Measurements from ENCODE around the gene RANBP10. TPM values are rescaled to one million over a fixed set of nuclear protein-coding genes. Genes with fewer than 3 reads are reported as not detected.

The RANBP10 gene
- total and polyA plus RNA-seq, 2 donors (not counting 3 experiments of a cell fraction or from before 2014, with no cell fraction given), result 25.6 to 28.8 TPM

DNA sequence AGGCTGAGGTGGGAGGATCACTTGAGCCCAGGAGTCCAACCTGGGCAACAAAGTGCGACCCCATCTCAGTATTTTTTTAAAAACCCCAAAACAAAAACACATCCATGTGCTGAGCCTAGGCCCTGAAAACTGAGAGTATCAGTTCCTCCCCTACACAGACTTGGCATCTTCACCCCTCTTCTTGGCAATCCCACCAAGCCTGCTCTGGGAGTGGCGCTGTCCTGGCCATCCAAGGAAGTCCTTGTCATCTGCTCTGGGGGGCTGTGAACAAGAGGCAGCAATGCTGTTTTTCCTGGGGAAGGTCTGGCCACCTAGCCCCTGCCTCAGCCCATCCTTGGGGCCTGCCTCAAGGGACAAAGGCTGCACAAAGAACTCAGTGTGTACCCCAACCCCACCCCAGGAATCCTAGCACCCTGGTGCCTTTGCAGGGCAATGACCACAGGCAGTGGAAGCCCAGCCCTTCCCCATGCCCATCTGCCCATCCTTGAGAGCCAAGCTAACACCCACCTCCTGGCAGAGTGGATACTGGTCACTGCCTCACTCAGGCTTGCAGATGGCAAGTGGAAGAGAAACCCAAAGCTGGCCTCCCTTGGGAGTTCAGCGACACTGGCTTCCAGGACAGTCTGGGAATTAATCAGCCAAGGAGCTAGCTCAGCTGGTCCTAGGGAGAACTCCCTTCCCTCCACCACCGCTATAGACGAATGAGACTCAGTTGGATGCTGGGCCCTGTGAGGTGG, 72.5 kb downstream of the RANBP10 start:
- H3K9me1 ChIP-seq (replicated peaks; ENCODE audit: control insufficient read depth, extremely low read depth, insufficient read depth, low read length), result no peaks in the 10 kb centered on the region
- no peak overlapping the region for H3K27ac ChIP-seq (ENCODE audit: insufficient read depth, low read depth, low read length)
- DNase-seq (ENCODE audit: low read depth, low spot score) (no peak), FAIRE-seq (no peak)
- dilution Hi-C loops (cut with MboI; ENCODE audit: extremely low pct_ligation_motif_present, low sequenced_read_pairs), result no loop called here
- H3K4me3 ChIP-seq (replicated peaks in 1 of 3; ENCODE audit: insufficient read depth in 1 of 3, low read depth in 1 of 3, low read length in 3 of 3), result no peak overlapping the region
- no peak overlapping the region for H2AFZ ChIP-seq (ENCODE audit: low read depth, low read length)
- CTCF ChIA-PET, result no interaction called here
- H3K79me2 ChIP-seq (ENCODE audit: control insufficient read depth, insufficient read depth, low read length), result no peaks in the 10 kb centered on the region
- BruUV-seq (replicated peaks), result no TSS peak
- no peaks in the 10 kb centered on the region for H3K4me1 ChIP-seq (ENCODE audit: control insufficient read depth, extremely low read depth, insufficient read depth, low read length)
- POLR2A ChIA-PET, result no interaction called here
- peaks cover 0 to 35% of the 10 kb centered on the region in 2 experiments for H3K36me3 ChIP-seq (ENCODE audit: control insufficient read depth in 2 of 2, extremely low read depth in 1 of 2, insufficient read depth in 2 of 2, low read length in 2 of 2)
- no peaks in the 10 kb centered on the region for H3K9me3 ChIP-seq (replicated peaks; ENCODE audit: control insufficient read depth, insufficient read depth, low read length)
- no peak overlapping the region for H3K4me2 ChIP-seq (ENCODE audit: insufficient read depth, low read length)
- intact Hi-C loops (cut with micrococcal nuclease), result no loop called here
- H3K9ac ChIP-seq (replicated peaks; ENCODE audit: extremely low read depth, insufficient read depth, low read length), result no peak overlapping the region
- H4K20me1 ChIP-seq (replicated peaks; ENCODE audit: control insufficient read depth, extremely low read depth, insufficient read depth, low read length), result no peaks in the 10 kb centered on the region
- H3K27me3 ChIP-seq (ENCODE audit: control insufficient read depth in 2 of 2, insufficient read depth in 2 of 2, low read length in 2 of 2), result no peaks in the 10 kb centered on the region
- TF ChIP-seq EZH2 (IDR thresholded peaks at IDR 0.05; ENCODE audit: borderline replicate concordance, low read depth, low read length, severe bottlenecking), result no peak
- no peak for TF ChIP-seq FOS (IDR thresholded peaks at IDR 0.05; ENCODE audit: borderline replicate concordance, insufficient read depth, low read length)
- TF ChIP-seq MYC (IDR thresholded peaks at IDR 0.05; ENCODE audit: low read depth, low read length), result no peak
- no peak for TF ChIP-seq JUN (IDR thresholded peaks at IDR 0.05; ENCODE audit: borderline replicate concordance, insufficient read depth, insufficient read length, low read depth)
- TF ChIP-seq MAX (IDR thresholded peaks at IDR 0.05; ENCODE audit: insufficient read depth, insufficient read length), result no peak
- no peak for TF ChIP-seq CTCF (IDR thresholded peaks at IDR 0.05; ENCODE audit: extremely low read depth in 1 of 2, insufficient read depth in 1 of 2, low read depth in 1 of 2, low read length in 2 of 2)
- no peak for TF ChIP-seq POLR2AphosphoS5 (IDR thresholded peaks at IDR 0.05; ENCODE audit: insufficient read depth, low read depth, low read length)
- TF ChIP-seq GATA2 (IDR thresholded peaks at IDR 0.05; ENCODE audit: insufficient read depth, insufficient read length, low read depth, low read length), result no peak

Data from endothelial cell of umbilical vein (primary cell).